HepG2 (cell line): ENCODE data around the gene DLG4. TPM values are rescaled to one million over a fixed set of nuclear protein-coding genes. Genes with fewer than 3 reads are reported as not detected.
A peak's percentile ranks its signal among the peaks of the same experiment; 100 is the strongest.

ENCODE experiments used
- CENPT ChIP-seq: sonication (generic); formaldehyde crosslinking; IDR thresholded peaks from 2 replicates; pipeline ENCODE4 v1.8.0; 2022; ENCODE audit warnings: low read depth, mild to moderate bottlenecking, moderate library complexity, missing genetic modification reagents
- E2F5 ChIP-seq: sonication (generic); formaldehyde crosslinking; conservative IDR thresholded peaks from 2 replicates; pipeline ENCODE4 v1.4.0; 2020; ENCODE audit warnings: missing genetic modification reagents
- ELF3 ChIP-seq: IDR thresholded peaks from 2 replicates; pipeline ENCODE4 v1.6.1; 2016; ENCODE audit warnings: missing genetic modification reagents, missing compliant biosample characterization
- KLF6 ChIP-seq: IDR thresholded peaks from 2 replicates; pipeline ENCODE4 v1.8.0; 2016; ENCODE audit warnings: missing biosample characterization, missing genetic modification reagents
- KMT2B ChIP-seq: IDR thresholded peaks from 2 replicates; pipeline ENCODE4 v1.6.1; 2016; ENCODE audit warnings: missing genetic modification reagents, missing compliant biosample characterization
- MAFG ChIP-seq: sonication (generic); formaldehyde crosslinking; IDR thresholded peaks from 2 replicates; pipeline ENCODE4 v1.5.1; 2020; ENCODE audit warnings: mild to moderate bottlenecking, missing genetic modification reagents
- PCBP2 ChIP-seq: fragments of 200-400 bp; formaldehyde crosslinking; optimal IDR thresholded peaks from 2 replicates; pipeline ENCODE3; 2018; ENCODE audit warnings: low read length, low read depth; ENCODE audit not compliant: poor library complexity, severe bottlenecking
- PRDM10 ChIP-seq: sonication (generic); formaldehyde crosslinking; IDR thresholded peaks from 2 replicates; pipeline ENCODE4 v1.4.0; 2020; ENCODE audit warnings: low read depth, missing genetic modification reagents
- RARA ChIP-seq: IDR thresholded peaks from 2 replicates; pipeline ENCODE4 v1.6.1; 2016; ENCODE audit warnings: missing genetic modification reagents, missing compliant biosample characterization
- RXRB ChIP-seq: IDR thresholded peaks from 2 replicates; pipeline ENCODE4 v1.6.1; 2016; ENCODE audit warnings: borderline replicate concordance, missing genetic modification reagents, missing compliant biosample characterization
- SALL1 ChIP-seq: sonication (generic); formaldehyde crosslinking; IDR thresholded peaks from 2 replicates; pipeline ENCODE4 v1.8.0; 2022; ENCODE audit warnings: mild to moderate bottlenecking, missing genetic modification reagents
- SMARCC2 ChIP-seq: fragments of 450-650 bp; IDR thresholded peaks from 2 replicates; pipeline ENCODE4 v1.6.1; 2017; ENCODE audit warnings: antibody characterized with exemption, mild to moderate bottlenecking
- YEATS4 ChIP-seq: sonication (generic); formaldehyde crosslinking; IDR thresholded peaks from 2 replicates; pipeline ENCODE4 v1.4.0; 2020; ENCODE audit warnings: missing genetic modification reagents, borderline replicate concordance
- ZEB1 ChIP-seq: IDR thresholded peaks from 2 replicates; pipeline ENCODE4 v1.6.1; 2012; ENCODE audit warnings: mild to moderate bottlenecking, low read depth, inconsistent platforms; ENCODE audit not compliant: insufficient replicate concordance
- ZNF143 ChIP-seq: sonication (generic); formaldehyde crosslinking; IDR thresholded peaks from 2 replicates; pipeline ENCODE4 v1.4.0; 2020; ENCODE audit warnings: missing genetic modification reagents
- ZNF441 ChIP-seq: sonication (generic); formaldehyde crosslinking; IDR thresholded peaks from 2 replicates; pipeline ENCODE4 v1.7.0; 2021; ENCODE audit warnings: missing genetic modification reagents, borderline replicate concordance
- ZNF557 ChIP-seq: sonication (generic); formaldehyde crosslinking; IDR thresholded peaks from 2 replicates; pipeline ENCODE4 v1.4.0; 2020; ENCODE audit warnings: missing genetic modification reagents
- ZNF766 ChIP-seq: sonication (generic); formaldehyde crosslinking; IDR thresholded peaks from 2 replicates; pipeline ENCODE4 v1.5.0; 2020; ENCODE audit warnings: missing genetic modification reagents, borderline replicate concordance
- polyA plus RNA-seq, 8 experiments: library from polyadenylated mRNA; depleted of rRNA in 3 of 8; stranded (reverse) in 7 of 8; unstranded in 1 of 8; fragments of >200 nt; fragmentation: Illumina TruSeq in 4 of 8; extraction: Trizol in 4 of 8; gene quantifications; 2 replicates each; pipeline versions ENCODE4 v1.2.1 to v1.2.3, GENCODE V29; 2011 to 2016; ENCODE audit warnings: low read depth in 4 of 8, missing spikeins in 1 of 8, mixed read lengths in 1 of 8; ENCODE audit not compliant: insufficient read depth in 1 of 8
- total RNA-seq, 5 experiments: library from RNA; depleted of rRNA; stranded (reverse); fragments of >200 nt; fragmentation: Illumina TruSeq; extraction: Trizol; gene quantifications; 2 replicates each; pipeline ENCODE4 v1.2.3, GENCODE V29; 2016; ENCODE audit warnings: low read depth in 1 of 5

Gene DLG4
- total and polyA plus RNA-seq, 2 of the 13 experiments (the other 11 are each of a cell fraction or from before 2014, with no cell fraction given), result 0.71 to 4.3 TPM

GRCh38 chr17:7242717-7243452 is 23.2 kb upstream of the DLG4 start (continued):
- TF ChIP-seq PRDM10, result 0 out of 2 replicates have a peak, but pooled peaks have one; percentile 32
- no peak; the same call in 1 of the 2 replicates for TF ChIP-seq ZNF441 (CRISPR knock-in tag)
- peak; percentile 76; the same call in 1 of the 2 replicates for TF ChIP-seq SALL1 (CRISPR knock-in tag)
- peak; percentile 75 for TF ChIP-seq ZNF143 (CRISPR knock-in tag)
- TF ChIP-seq YEATS4 (CRISPR knock-in tag), result peak; percentile 94
- TF ChIP-seq CENPT, result no peak
- peak; percentile 51 for TF ChIP-seq RARA (CRISPR knock-in tag)
- 0 out of 2 replicates have a peak, but pooled peaks have one; percentile 15 for TF ChIP-seq E2F5 (CRISPR knock-in tag)
- TF ChIP-seq RXRB, result peak; percentile 74
- TF ChIP-seq PCBP2, result no peak
- no peak for TF ChIP-seq SMARCC2
- peak; percentile 64 for TF ChIP-seq ZEB1
- TF ChIP-seq ZNF766 (CRISPR knock-in tag), result 0 out of 2 replicates have a peak, but pooled peaks have one; percentile 33
- peak; percentile 50; the same call in 1 of the 2 replicates for TF ChIP-seq KMT2B (CRISPR knock-in tag)
- 0 out of 2 replicates have a peak, but pooled peaks have one; percentile 28 for TF ChIP-seq KLF6 (CRISPR knock-in tag)
- no peak for TF ChIP-seq MAFG
- TF ChIP-seq ELF3 (CRISPR knock-in tag), result peak; percentile 89
- no peak for TF ChIP-seq ZNF557
